DOHH2 (cell line): ENCODE data around the gene B3GLCT.
A peak's percentile ranks its signal among the peaks of the same experiment; 100 is the strongest.

Experiments
- H3F3A ChIP-seq: fragments of 200-600 bp; sonication (generic), shearing (Covaris generic); 2 replicates; pipeline ENCODE4 v1.6.0; 2016; ENCODE audit warnings: antibody characterized with exemption, mild to moderate bottlenecking; ENCODE audit not compliant: control insufficient read depth, insufficient read depth
- H3K27ac ChIP-seq: fragments of 200-600 bp; sonication (generic); 2 replicates; pipeline ENCODE4 v1.5.1; 2014; ENCODE audit warnings: low read depth, mild to moderate bottlenecking, low read length, moderate library complexity
- H3K27me3 ChIP-seq: fragments of 200-600 bp; sonication (generic); 2 replicates; pipeline ENCODE4 v1.6.1; 2014; ENCODE audit warnings: mild to moderate bottlenecking, low read length, mixed read lengths; ENCODE audit not compliant: control insufficient read depth
- H3K36me3 ChIP-seq: fragments of 200-600 bp; sonication (generic); 2 replicates; pipeline ENCODE4 v1.6.1; 2014; ENCODE audit warnings: mild to moderate bottlenecking, low read length, moderate library complexity, mixed read lengths; ENCODE audit not compliant: control insufficient read depth
- H3K4me1 ChIP-seq: fragments of 200-600 bp; sonication (generic); 2 replicates; pipeline ENCODE4 v1.6.1; 2014; ENCODE audit warnings: mild to moderate bottlenecking, low read length, mixed read lengths; ENCODE audit not compliant: control insufficient read depth
- H3K4me2 ChIP-seq: fragments of 200-600 bp; sonication (generic); 2 replicates; pipeline ENCODE4 v1.6.0; 2014; ENCODE audit warnings: mild to moderate bottlenecking, low read length, moderate library complexity
- H3K4me3 ChIP-seq: fragments of 200-600 bp; sonication (generic); 2 replicates; pipeline ENCODE4 v1.5.1; 2014; ENCODE audit warnings: mild to moderate bottlenecking, low read length, mixed read lengths
- H3K79me2 ChIP-seq: fragments of 200-600 bp; sonication (generic); 2 replicates; pipeline ENCODE4 v1.6.1; 2014; ENCODE audit warnings: mild to moderate bottlenecking, low read length, mixed read lengths; ENCODE audit not compliant: control insufficient read depth
- H3K9me2 ChIP-seq: fragments of 200-600 bp; sonication (generic); replicated peaks from 2 replicates; pipeline ENCODE4 v1.6.1; 2014; ENCODE audit warnings: mild to moderate bottlenecking, low read length, mixed read lengths; ENCODE audit not compliant: control insufficient read depth
- H3K9me3 ChIP-seq: fragments of 200-600 bp; sonication (generic); 2 replicates; pipeline ENCODE4 v1.6.1; 2014; ENCODE audit warnings: antibody characterized with exemption, low read length, mixed read lengths; ENCODE audit not compliant: control insufficient read depth, insufficient read depth
- H4K20me1 ChIP-seq: fragments of 200-600 bp; sonication (generic); 2 replicates; pipeline ENCODE4 v1.6.0; 2014; ENCODE audit warnings: low read depth, mild to moderate bottlenecking, antibody characterized with exemption, low read length, moderate library complexity; ENCODE audit not compliant: control insufficient read depth, insufficient read depth
- EZH2phosphoT487 ChIP-seq: fragments of 200-600 bp; sonication (generic); IDR thresholded peaks from 2 replicates; pipeline ENCODE4 v1.6.1; 2017; ENCODE audit warnings: borderline replicate concordance, mild to moderate bottlenecking, antibody characterized with exemption, low read length, moderate library complexity, mixed read lengths
- TF ChIP-seq, protein P1 (sequence below): fragments of 200-600 bp; sonication (generic); IDR thresholded peaks from one replicate; pipeline ENCODE4 v1.5.1; 2014; ENCODE audit warnings: antibody characterized with exemption, mild to moderate bottlenecking, low read depth, low read length; ENCODE audit not compliant: poor library complexity, severe bottlenecking

B3GLCT gene

DNA sequence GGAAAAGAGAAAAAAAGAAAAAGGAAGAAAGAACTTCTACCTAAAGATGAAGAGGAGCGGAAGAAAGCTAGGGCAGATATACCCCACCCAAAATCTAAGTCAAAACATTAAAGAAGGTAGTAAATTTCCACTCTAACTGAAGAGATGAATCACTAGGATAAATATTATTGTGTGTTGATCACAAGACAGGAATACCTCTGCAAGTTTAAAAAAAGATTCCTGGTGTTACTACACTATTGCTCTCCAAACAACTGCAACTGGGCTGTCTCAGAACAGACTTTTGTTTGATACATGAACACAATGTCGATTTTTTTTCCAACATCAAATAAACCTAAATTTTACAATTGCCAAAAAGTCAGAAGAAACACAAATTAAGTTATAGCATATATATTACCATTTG lies 44.8 kb upstream of the B3GLCT start:
- no peaks in the 10 kb centered on the region for H3K9me3 ChIP-seq
- peaks cover 67% of the 10 kb centered on the region for H3K79me2 ChIP-seq
- H3K36me3 ChIP-seq, result peaks cover 94% of the 10 kb centered on the region

DNA sequence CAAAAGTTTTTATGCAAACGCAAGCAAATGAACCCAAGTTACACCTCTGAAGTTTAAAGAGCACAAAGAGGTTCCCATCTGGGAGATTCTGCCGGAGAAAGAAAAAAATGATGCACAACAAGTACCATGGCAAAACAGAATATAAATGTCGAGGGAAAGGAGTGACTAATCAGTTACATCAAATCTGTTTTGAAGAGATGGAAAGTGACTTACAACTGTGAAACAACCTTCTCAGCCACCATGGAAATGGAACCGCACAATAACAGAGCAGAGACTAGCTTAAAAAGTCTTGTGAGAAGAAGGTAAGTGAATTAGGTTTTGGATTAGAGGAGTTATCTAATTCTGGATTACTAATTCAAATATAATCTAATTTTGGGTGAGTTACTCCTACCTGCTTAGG lies 40.5 kb upstream of the B3GLCT start:
- Histone ChIP-seq H3K27me3 (no peaks in the 10 kb centered on the region), H3K9me2 (no peaks in the 10 kb centered on the region), H3K4me2 (peak overlapping the region; percentile 95), H3K9me3 (no peaks in the 10 kb centered on the region), H3K4me3 (peak overlapping the region; percentile 78), H3K36me3 (peaks cover 65% of the 10 kb centered on the region), H3K4me1 (peaks cover 25% of the 10 kb centered on the region), H4K20me1 (peaks cover 15% of the 10 kb centered on the region; the same call in 1 of the 2 replicates), H3K79me2 (peaks cover 77% of the 10 kb centered on the region), H3F3A (no peaks in the 10 kb centered on the region), H3K27ac (no peak overlapping the region)
- TF ChIP-seq EZH2phosphoT487, result no peak
- TF ChIP-seq, protein P1, sequence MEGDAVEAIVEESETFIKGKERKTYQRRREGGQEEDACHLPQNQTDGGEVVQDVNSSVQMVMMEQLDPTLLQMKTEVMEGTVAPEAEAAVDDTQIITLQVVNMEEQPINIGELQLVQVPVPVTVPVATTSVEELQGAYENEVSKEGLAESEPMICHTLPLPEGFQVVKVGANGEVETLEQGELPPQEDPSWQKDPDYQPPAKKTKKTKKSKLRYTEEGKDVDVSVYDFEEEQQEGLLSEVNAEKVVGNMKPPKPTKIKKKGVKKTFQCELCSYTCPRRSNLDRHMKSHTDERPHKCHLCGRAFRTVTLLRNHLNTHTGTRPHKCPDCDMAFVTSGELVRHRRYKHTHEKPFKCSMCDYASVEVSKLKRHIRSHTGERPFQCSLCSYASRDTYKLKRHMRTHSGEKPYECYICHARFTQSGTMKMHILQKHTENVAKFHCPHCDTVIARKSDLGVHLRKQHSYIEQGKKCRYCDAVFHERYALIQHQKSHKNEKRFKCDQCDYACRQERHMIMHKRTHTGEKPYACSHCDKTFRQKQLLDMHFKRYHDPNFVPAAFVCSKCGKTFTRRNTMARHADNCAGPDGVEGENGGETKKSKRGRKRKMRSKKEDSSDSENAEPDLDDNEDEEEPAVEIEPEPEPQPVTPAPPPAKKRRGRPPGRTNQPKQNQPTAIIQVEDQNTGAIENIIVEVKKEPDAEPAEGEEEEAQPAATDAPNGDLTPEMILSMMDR, result no peak

More for the DNA sequence above, 44.8 kb upstream of the B3GLCT start:
- Histone ChIP-seq H3K4me1 (peaks cover 12% of the 10 kb centered on the region), H3K27ac (no peak overlapping the region), H3K27me3 (no peaks in the 10 kb centered on the region), H3F3A (no peaks in the 10 kb centered on the region), H3K4me2 (no peak overlapping the region), H4K20me1 (peaks cover 8% of the 10 kb centered on the region; the same call in 1 of the 2 replicates), H3K9me2 (no peaks in the 10 kb centered on the region), H3K4me3 (no peak overlapping the region)
- TF ChIP-seq, protein P1, result no peak
- no peak for TF ChIP-seq EZH2phosphoT487

- no peaks in the 10 kb centered on the region for H3K27me3 ChIP-seq
- H3K4me1 ChIP-seq, result peaks cover 25% of the 10 kb centered on the region
- peaks cover 15% of the 10 kb centered on the region; the same call in 1 of the 2 replicates for H4K20me1 ChIP-seq
- H3K4me2 ChIP-seq, result peak overlapping the region; percentile 95
- peak overlapping the region; percentile 60 for H3K27ac ChIP-seq
- TF ChIP-seq, protein P1, result no peak
- TF ChIP-seq EZH2phosphoT487, result no peak
- H3K79me2 ChIP-seq, result peaks cover 62% of the 10 kb centered on the region
- H3K9me3 ChIP-seq, result no peaks in the 10 kb centered on the region
- H3K9me2 ChIP-seq, result no peaks in the 10 kb centered on the region
- no peaks in the 10 kb centered on the region for H3F3A ChIP-seq
- H3K36me3 ChIP-seq, result peaks cover 49% of the 10 kb centered on the region
- peak overlapping the region; percentile 78 for H3K4me3 ChIP-seq
These were observed 38.8 kb upstream of the B3GLCT start for GRCh38 chr13:31160857-31161556.
